ENCODE measurements around the gene CAPRIN1. TPM values are rescaled to one million over a fixed set of nuclear protein-coding genes. Genes with fewer than 3 reads are reported as not detected.
"Not testable (repeated sequence)": the region's sequence is repeated elsewhere in the genome, so short reads cannot be mapped to it uniquely, and the experiment has no call there.

CAPRIN1 gene
- total RNA-seq, 1 donor from 2014 or later, result 68.6 TPM

- no peak for DNase-seq (ENCODE audit: low spot score)
- no peak for ATAC-seq
These were observed 33.1 kb downstream of the CAPRIN1 start for GRCh38 chr11:34084637-34085036.

GRCh38 chr11:34086554-34087283 is 35.2 kb downstream of the CAPRIN1 start:
- ATAC-seq, result no peak
- DNase-seq (ENCODE audit: low spot score), result no peak

GRCh38 chr11:34091825-34092224 is 40.3 kb downstream of the CAPRIN1 start:
- DNase-seq (ENCODE audit: low spot score) (no peak), ATAC-seq (no peak)

- not testable (repeated sequence) for ATAC-seq; DNase-seq (ENCODE audit: low spot score)
These were observed 43.4 kb downstream of the CAPRIN1 start for GRCh38 chr11:34094900-34095299.

GRCh38 chr11:34098813-34099212 is 47.3 kb downstream of the CAPRIN1 start:
- no peak for DNase-seq (ENCODE audit: low spot score)
- no peak for ATAC-seq

- no peak for ATAC-seq
- no peak for DNase-seq (ENCODE audit: low spot score)
These were observed 53.1 kb downstream of the CAPRIN1 start for GRCh38 chr11:34104680-34105078.

- DNase-seq (ENCODE audit: low spot score) (peak; percentile 98), ATAC-seq (peak; percentile 93)
These were observed 53.8 kb downstream of the CAPRIN1 start, which contains the start of gene NAT10 for GRCh38 chr11:34105079-34105956. Gene NAT10, plus strand, starts transcription at chr11:34105629. Its CDS starts 2,597 bp downstream, at chr11:34108226.

GRCh38 chr11:34105957-34106504 is 54.5 kb downstream of the CAPRIN1 start:
- DNase-seq (ENCODE audit: low spot score) (no peak), ATAC-seq (no peak)

- DNase-seq (ENCODE audit: low spot score) (no peak), ATAC-seq (no peak)
These were observed 60.3 kb downstream of the CAPRIN1 start for GRCh38 chr11:34111722-34112270.

GRCh38 chr11:34114014-34114413 is 62.5 kb downstream of the CAPRIN1 start:
- DNase-seq (ENCODE audit: low spot score) (no peak), ATAC-seq (no peak)

GRCh38 chr11:34114471-34114870 is 62.9 kb downstream of the CAPRIN1 start:
- no peak for DNase-seq (ENCODE audit: low spot score)
- no peak for ATAC-seq

GRCh38 chr11:34120651-34121050 is 69.1 kb downstream of the CAPRIN1 start:
- ATAC-seq (no peak), DNase-seq (ENCODE audit: low spot score) (no peak)

- ATAC-seq, result no peak
- no peak for DNase-seq (ENCODE audit: low spot score)
These were observed 73.5 kb downstream of the CAPRIN1 start for GRCh38 chr11:34124885-34125668.

- ATAC-seq (no peak), DNase-seq (ENCODE audit: low spot score) (no peak)
These were observed 75.7 kb downstream of the CAPRIN1 start for GRCh38 chr11:34126959-34127848.

- ATAC-seq, result no peak
These were observed 77.3 kb downstream of the CAPRIN1 start for GRCh38 chr11:34128824-34129223.

GRCh38 chr11:34132261-34132965 is 80.9 kb downstream of the CAPRIN1 start:
- no peak for ATAC-seq
- no peak for DNase-seq (ENCODE audit: low spot score)

More at GRCh38 chr11:34128824-34129223, 77.3 kb downstream of the CAPRIN1 start:
- DNase-seq (ENCODE audit: low spot score), result no peak

GRCh38 chr11:34134765-34135164 is 83.2 kb downstream of the CAPRIN1 start:
- no peak for DNase-seq (ENCODE audit: low spot score)
- ATAC-seq, result no peak

GRCh38 chr11:34135439-34135838 is 83.9 kb downstream of the CAPRIN1 start:
- ATAC-seq (no peak), DNase-seq (ENCODE audit: low spot score) (no peak)

GRCh38 chr11:34136420-34136819 is 84.9 kb downstream of the CAPRIN1 start:
- ATAC-seq (peak; percentile 24), DNase-seq (ENCODE audit: low spot score) (no peak)

Data from left lobe of liver (tissue), 2 donors.